CD4-positive, alpha-beta T cell treated with Interleukin-6 at 100 ng/mL for 8 hours (primary cell): ENCODE measurements around the gene PLD1.
"Not testable (repeated sequence)": the region's sequence is repeated elsewhere in the genome, so short reads cannot be mapped to it uniquely, and the experiment has no call there.

ENCODE experiments used
- DNase-seq: peaks from one replicate; pipeline ENCODE4 v3.0.0-alpha.2; 2020; ENCODE audit warnings: mixed read lengths, low spot score

The PLD1 gene

GRCh38 chr3:171694888-171695287 is 115.4 kb downstream of the PLD1 start:
- DNase-seq: no peak

DNA sequence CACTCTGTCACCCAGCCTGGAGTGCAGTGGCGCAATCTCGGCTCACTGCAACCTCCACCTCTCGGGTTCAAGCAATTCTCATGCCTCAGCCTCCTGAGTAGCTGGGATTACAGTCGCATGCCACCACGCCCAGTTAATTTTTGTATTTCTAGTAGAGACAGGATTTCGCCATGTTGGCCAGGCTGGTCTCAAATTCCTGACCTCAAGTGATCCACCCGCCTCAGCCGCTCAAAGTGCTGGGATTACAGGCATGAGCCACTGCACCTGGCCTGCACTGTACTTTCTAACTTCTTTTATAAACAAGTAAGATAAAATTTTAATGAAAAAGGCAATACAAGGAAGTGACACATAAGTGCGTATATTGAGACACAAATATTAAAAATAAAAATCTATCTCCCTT is 117.7 kb downstream of the PLD1 start:
- not testable (repeated sequence) for DNase-seq

DNA sequence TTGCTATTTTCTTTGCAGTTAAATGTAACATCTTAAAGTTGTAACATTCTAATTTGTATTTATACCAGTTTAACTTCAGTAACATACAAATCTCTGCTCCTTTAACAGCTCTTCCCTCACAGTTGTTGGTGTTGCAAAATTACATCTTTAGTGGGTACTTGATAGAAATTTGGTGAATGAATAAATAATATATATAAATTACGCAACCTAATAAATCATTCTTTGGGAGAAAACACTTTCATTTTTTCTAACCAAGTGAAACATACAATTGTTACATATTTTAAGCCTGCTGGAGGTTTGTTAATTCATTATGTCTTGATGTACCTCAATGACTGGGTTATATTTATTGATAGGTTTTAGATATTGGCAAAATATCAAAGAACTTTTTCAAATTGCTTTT is 118.8 kb downstream of the PLD1 start:
- DNase-seq: no peak

GRCh38 chr3:171690281-171690680 is 120.0 kb downstream of the PLD1 start:
- DNase-seq: no peak

- DNase-seq: no peak
Measured at GRCh38 chr3:171688593-171688992, 121.7 kb downstream of the PLD1 start.

DNA sequence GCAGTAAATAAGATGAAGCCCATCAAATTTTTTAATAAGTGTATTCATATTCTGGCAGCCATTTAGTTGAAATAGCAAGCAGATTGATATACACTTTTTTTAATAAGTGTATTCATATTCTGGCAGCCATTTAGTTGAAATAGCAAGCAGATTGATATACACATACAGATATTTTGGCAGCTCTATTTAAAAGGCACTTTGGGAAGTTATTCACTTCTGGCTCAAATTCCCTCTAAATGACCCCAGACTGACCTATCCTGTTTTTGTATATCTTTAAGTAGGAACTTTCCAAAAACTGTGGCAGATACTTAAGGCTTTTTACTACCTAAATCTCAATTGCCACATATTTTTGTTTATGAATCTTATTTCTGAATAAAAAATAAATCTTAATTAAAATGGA is 122.3 kb downstream of the PLD1 start:
- DNase-seq: no peak

DNA sequence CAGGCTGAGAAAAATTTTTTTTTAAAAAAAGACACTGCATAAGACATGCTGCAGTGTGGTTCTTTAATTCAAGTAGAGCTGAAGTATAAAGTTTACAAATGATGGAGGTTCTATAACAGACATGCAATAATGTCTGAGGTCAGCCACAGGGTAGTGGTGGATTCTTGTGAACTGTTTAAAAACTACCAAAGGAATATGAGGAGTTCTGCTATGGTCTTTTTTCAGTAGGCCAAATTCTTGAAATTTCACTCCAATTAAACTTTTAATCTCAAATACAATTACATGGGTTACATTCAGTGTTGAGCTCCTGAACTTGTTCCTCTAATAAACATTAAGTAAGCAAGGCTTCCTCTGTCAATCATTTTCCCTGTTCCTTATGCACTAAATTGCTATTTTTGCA is 122.7 kb downstream of the PLD1 start:
- no peak for DNase-seq

DNA sequence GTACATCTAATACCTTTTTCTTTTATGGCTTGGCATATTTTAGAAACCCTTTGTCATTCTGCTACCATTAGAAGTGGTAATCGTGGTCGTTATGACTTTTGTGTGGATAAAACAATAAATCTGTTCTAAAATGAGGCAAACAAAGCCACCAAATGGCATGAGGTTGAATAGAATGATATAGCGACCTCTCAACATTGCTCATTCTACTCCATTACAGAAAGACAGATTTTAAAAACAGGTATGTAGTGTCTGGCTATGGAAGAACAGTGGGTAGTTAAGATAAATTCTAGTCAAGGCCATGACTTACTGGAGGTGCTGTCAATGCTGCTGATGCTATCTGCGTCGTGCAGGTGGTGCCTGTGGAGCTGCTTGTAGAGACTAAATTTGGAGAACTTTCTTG is 123.2 kb downstream of the PLD1 start:
- DNase-seq: no peak

DNA sequence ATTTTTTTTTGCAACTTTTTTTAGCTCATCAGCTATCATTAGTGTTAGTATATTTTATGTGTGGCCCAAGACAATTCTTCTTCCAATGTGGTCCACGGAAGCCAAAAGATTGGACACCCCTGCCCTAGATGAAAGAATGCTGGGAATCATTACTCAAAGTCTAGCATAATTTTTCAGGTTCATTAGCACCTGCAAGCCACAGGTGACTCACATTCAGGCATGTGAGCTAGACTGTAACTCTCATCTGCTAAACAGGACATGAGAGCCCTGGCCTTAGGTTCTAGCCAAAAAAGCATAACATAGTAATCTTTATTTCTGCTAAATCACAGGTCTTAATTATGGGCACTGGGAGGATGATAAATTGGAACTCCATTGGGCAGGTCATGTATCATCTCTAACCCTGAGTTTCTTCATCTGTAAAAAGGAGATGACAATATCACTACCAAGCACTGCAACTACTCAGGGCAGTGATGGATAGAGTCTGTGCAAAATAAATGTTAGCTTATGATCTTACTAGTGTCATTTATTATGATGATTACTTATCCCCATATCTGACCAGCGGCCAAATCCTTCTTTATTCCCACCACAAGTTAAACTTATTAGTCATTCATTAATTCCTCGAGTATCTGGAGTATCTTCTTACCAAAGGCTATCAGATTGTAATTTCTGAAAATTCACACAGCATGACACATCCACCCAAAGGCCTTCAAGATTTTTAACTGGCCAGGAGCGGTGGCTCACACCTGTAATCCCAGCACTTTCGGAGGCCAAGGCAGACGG is 125.0 kb downstream of the PLD1 start:
- DNase-seq: no peak

DNA sequence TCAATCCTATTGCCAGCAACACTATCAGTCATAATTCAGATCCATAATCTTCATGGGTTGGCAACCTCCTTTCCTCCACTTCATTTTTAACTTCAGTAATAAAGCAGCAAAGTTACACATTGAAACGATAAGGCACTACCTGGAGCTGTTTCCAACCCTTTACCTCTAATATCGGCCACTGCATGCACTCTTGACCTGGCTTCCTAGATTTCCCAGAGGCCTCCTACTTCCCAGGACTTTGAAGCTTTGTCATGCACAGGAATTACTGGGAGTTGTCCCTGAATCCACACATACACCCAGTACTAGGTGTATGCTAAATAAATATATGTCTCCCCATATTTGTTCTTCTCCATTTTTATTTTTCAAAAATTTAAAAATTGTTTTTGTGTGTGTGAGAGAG is 126.1 kb downstream of the PLD1 start:
- DNase-seq: no peak

GRCh38 chr3:171682743-171683142 is 127.5 kb downstream of the PLD1 start:
- DNase-seq: no peak

DNA sequence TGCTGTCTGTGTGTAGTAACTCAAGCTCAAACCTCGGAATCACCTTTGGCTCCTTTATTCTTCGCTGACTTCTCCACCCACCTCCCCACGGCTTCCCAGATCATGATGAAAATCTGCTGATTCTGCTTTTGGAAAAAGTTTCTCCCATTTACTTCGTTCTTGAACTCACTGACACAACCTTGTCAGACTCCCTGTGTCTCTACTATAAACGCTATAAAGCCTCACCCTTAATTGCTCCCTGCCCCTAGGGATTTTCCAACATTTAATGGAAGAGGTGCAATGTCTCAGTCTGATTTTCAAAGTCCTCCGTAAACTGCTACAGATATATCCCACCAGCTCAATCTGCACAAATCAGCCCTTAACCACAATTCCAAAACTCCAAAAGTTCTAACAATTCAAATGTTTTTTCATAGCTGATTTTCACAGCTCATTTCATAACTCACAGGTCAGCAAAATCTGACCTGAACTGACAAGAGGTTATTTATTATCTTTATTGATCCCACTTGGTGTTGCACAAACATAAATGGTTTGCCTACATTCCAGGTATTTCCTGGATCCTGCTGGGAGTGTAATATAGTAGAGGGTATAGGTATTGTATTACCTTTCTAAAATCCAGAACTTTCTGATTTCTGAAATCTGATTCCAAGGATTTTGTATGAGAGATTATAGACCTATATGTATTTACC is 129.4 kb downstream of the PLD1 start:
- DNase-seq: no peak

- DNase-seq: no peak
Measured at GRCh38 chr3:171678971-171679492, 131.3 kb downstream of the PLD1 start.

- no peak for DNase-seq
Measured at GRCh38 chr3:171677706-171678105, 132.6 kb downstream of the PLD1 start.

DNA sequence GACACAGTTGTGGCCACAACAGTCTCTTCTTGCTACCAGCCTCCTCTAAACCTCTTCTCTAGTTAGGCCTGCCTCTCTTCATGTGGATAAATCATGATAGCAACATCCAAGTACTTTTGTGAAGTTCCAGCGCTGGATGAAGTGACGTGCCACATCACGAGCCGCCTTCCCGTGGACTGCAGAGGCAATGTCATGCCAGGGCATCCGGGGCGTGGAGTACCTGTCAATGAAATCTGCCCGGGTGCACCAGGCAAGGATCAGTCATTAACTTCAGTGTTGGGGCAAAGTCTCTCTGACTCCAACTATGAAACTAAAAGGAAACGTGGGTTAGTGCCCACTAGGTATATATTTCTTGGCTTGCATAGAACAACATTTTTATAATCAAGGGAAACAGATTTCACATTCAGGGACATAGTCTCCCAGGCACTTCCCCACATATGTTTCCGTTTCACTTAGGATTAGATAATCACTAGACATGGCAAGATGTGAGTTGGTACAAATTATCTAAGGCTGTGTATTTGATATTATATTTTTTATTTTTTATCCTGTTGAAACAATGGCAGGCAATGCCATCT is 133.6 kb downstream of the PLD1 start:
- DNase-seq: no peak

- no peak for DNase-seq
Measured at GRCh38 chr3:171673951-171674350, 136.3 kb downstream of the PLD1 start.

DNA sequence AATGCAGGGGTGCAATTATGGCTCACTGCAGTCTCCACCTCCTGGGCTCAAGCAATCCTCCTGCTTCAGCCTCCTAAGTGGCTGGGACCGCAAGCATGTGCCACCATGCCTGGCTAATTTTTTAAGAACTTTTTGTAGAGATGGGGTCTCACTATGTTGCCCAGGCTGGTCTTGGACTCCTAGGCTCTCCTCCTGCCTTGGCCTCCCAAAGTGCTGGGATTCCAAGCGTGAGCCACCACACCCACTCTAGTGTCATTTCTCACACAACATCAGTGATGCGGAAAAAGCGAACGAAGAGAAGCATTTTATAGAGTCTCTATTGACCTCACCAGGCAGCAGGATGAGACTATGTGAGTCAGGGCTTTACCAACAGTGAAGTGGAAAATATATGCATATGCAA is 137.7 kb downstream of the PLD1 start:
- no peak for DNase-seq

DNA sequence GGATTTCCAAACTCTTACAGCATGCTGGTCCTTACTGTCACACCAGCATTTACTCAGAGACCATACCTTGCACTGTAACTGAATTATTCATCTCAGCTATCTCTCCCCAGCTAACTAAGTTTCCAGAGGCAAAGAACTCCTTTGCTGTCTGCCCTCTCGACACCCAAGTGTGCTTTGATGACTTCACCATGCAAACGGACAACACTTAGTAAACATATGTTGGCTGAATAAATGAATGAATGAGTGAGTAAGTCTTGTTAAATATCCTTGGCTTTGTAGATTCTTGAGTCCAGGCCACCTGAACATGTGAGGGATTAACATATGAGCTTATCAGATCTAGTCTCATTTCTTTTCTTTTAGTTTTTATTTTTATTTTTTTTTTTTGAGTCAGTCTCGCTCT is 138.2 kb downstream of the PLD1 start:
- no peak for DNase-seq

DNA sequence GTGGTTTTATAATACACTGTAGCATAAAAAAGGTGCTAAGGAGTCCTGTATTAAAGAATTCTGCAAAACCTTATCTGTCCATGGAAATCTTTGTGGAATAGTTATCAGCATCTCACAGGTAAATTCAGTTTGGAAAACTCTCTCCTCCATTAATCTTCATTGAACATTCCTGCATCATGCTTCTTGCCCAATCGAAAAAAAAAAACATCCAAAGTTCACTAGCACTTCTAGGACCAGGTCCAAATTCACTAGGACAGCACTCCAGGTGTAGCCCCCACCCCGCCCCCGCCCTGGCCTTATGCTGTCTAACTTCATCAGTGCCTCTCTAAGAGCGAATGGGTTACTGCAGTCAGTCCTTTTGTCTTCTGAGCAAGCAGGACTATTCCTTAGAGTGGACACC is 138.6 kb downstream of the PLD1 start:
- no peak for DNase-seq

DNA sequence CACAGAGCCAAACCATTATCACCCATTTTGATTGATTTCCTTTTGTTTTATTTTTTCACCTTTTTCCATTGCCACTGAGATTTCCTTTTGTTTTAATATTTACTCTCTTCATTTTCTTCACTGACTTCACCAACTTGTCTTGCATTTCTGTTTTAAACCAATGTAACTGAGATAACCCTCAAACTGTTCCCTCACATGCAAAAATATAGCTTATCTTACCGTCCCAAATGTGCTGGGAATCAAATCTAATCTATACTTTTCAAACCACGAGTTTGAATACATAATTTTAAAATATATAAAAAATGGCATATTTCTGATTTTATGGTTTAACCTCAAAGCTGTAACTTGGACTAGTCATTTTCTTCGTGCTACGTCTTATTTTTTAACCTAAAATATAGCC is 143.8 kb downstream of the PLD1 start:
- DNase-seq: no peak

GRCh38 chr3:171663805-171664204 is 146.5 kb downstream of the PLD1 start:
- DNase-seq: no peak

- DNase-seq: no peak
Measured at GRCh38 chr3:171661484-171661883, 148.8 kb downstream of the PLD1 start.

- no peak for DNase-seq
Measured at GRCh38 chr3:171660188-171660587, 150.1 kb downstream of the PLD1 start.
